ENCODE results near the gene MTCH2. TPM values are rescaled to one million over a fixed set of nuclear protein-coding genes. Genes with fewer than 3 reads are reported as not detected.
"Not testable (repeated sequence)": the region's sequence is repeated elsewhere in the genome, so short reads cannot be mapped to it uniquely, and the experiment has no call there.

Gene MTCH2
- total RNA-seq, 4 donors from 2014 or later = 24.8 to 65.6 (median 49.5) TPM

GRCh38 chr11:47667555-47667954 is 25.2 kb upstream of the MTCH2 start:
- Histone ChIP-seq H3K27ac (no peak overlapping the region), H3K4me3 (no peak overlapping the region), H3K4me1 (no peaks in the 10 kb centered on the region), H3K9me3 (no peaks in the 10 kb centered on the region), H3K27me3 (no peaks in the 10 kb centered on the region), H3K36me3 (no peaks in the 10 kb centered on the region)
- no peak for TF ChIP-seq POLR2A (IDR thresholded peaks at IDR 0.05)
- no peak for TF ChIP-seq CTCF (IDR thresholded peaks at IDR 0.05)
- no peak for DNase-seq
- intact Hi-C loops (cut with DNase I; ENCODE audit: low total_unique reads) = no loop called here

GRCh38 chr11:47667135-47667534 is 24.8 kb upstream of the MTCH2 start:
- H3K9me3 ChIP-seq = no peaks in the 10 kb centered on the region
- H3K4me1 ChIP-seq = no peaks in the 10 kb centered on the region
- H3K27ac ChIP-seq = no peak overlapping the region
- H3K36me3 ChIP-seq = no peaks in the 10 kb centered on the region
- TF ChIP-seq POLR2A (IDR thresholded peaks at IDR 0.05) (no peak), CTCF (IDR thresholded peaks at IDR 0.05) (no peak)
- intact Hi-C loops (cut with DNase I; ENCODE audit: low total_unique reads) = no loop called here
- H3K4me3 ChIP-seq = no peak overlapping the region
- H3K27me3 ChIP-seq = no peaks in the 10 kb centered on the region
- peak in 1 of 2 donors; percentile 20 for DNase-seq

GRCh38 chr11:47664936-47665335 is 22.6 kb upstream of the MTCH2 start:
- DNase-seq; H3K27me3 ChIP-seq; H3K27ac ChIP-seq; H3K9me3 ChIP-seq; H3K4me1 ChIP-seq; H3K36me3 ChIP-seq; intact Hi-C loops (cut with DNase I; ENCODE audit: low total_unique reads); H3K4me3 ChIP-seq: not testable (repeated sequence)

- H3K9me3 ChIP-seq = no peaks in the 10 kb centered on the region
- intact Hi-C loops (cut with DNase I; ENCODE audit: low total_unique reads) = no loop called here
- no peaks in the 10 kb centered on the region for H3K27me3 ChIP-seq
- no peak for TF ChIP-seq CTCF (IDR thresholded peaks at IDR 0.05)
- no peak for TF ChIP-seq POLR2A (IDR thresholded peaks at IDR 0.05)
- DNase-seq = no peak
- H3K36me3 ChIP-seq = no peaks in the 10 kb centered on the region
- no peak overlapping the region for H3K4me3 ChIP-seq
- no peak overlapping the region for H3K27ac ChIP-seq
- no peaks in the 10 kb centered on the region for H3K4me1 ChIP-seq
Measured at GRCh38 chr11:47661245-47661644, 18.9 kb upstream of the MTCH2 start.

- no peak for DNase-seq
- TF ChIP-seq CTCF (IDR thresholded peaks at IDR 0.05) (no peak), POLR2A (IDR thresholded peaks at IDR 0.05) (no peak)
- no peak overlapping the region for H3K4me3 ChIP-seq
- H3K36me3 ChIP-seq = no peaks in the 10 kb centered on the region
- no peak overlapping the region for H3K27ac ChIP-seq
- no peaks in the 10 kb centered on the region for H3K27me3 ChIP-seq
- H3K9me3 ChIP-seq = no peaks in the 10 kb centered on the region
- no peaks in the 10 kb centered on the region for H3K4me1 ChIP-seq
- intact Hi-C loops (cut with DNase I; ENCODE audit: low total_unique reads) = no loop called here
Measured at GRCh38 chr11:47659276-47659675, 16.9 kb upstream of the MTCH2 start.

- Histone ChIP-seq H3K4me3 (no peak overlapping the region), H3K9me3 (no peaks in the 10 kb centered on the region), H3K36me3 (no peaks in the 10 kb centered on the region), H3K4me1 (no peaks in the 10 kb centered on the region), H3K27me3 (no peaks in the 10 kb centered on the region), H3K27ac (no peak overlapping the region)
- TF ChIP-seq POLR2A (IDR thresholded peaks at IDR 0.05) (no peak), CTCF (IDR thresholded peaks at IDR 0.05) (no peak)
- no peak for DNase-seq
- intact Hi-C loops (cut with DNase I; ENCODE audit: low total_unique reads) = no loop called here
Measured at GRCh38 chr11:47656260-47656885, 14.0 kb upstream of the MTCH2 start.

Measured in uterus (tissue), 4 donors.